NCI-H526 (cell line): Measurements from ENCODE around the gene CCDC187.

Experiments used
- DNase-seq, 2 experiments: peaks; one replicate each; lab custom pipeline; 2025; lab: John Stamatoyannopoulos, UW

Gene CCDC187

GRCh38 chr9:136283291-136284235, 20.3 kb downstream of the CCDC187 start:
- peak; percentile 40 to 78 for DNase-seq

GRCh38 chr9:136282272-136282861, 21.5 kb downstream of the CCDC187 start:
- DNase-seq: no peak

GRCh38 chr9:136281421-136282271, 22.2 kb downstream of the CCDC187 start:
- DNase-seq: no peak

GRCh38 chr9:136280535-136281315, 23.2 kb downstream of the CCDC187 start:
- no peak for DNase-seq

- no peak for DNase-seq
Observed at GRCh38 chr9:136279471-136279870, 24.4 kb downstream of the CCDC187 start.

GRCh38 chr9:136278894-136279293, 25.0 kb downstream of the CCDC187 start:
- no peak for DNase-seq

GRCh38 chr9:136278221-136278620, 25.7 kb downstream of the CCDC187 start:
- no peak for DNase-seq

- no peak for DNase-seq
Observed at GRCh38 chr9:136277746-136278145, 26.1 kb downstream of the CCDC187 start.

- DNase-seq: no peak
Observed at GRCh38 chr9:136276716-136277115, 27.2 kb downstream of the CCDC187 start.

- no peak for DNase-seq
Observed at GRCh38 chr9:136275655-136276429, 28.1 kb downstream of the CCDC187 start.

- no peak for DNase-seq
Observed at GRCh38 chr9:136274786-136275654, 28.9 kb downstream of the CCDC187 start.

- no peak for DNase-seq
Observed at GRCh38 chr9:136273921-136274785, 29.7 kb downstream of the CCDC187 start.

GRCh38 chr9:136273244-136273865, 30.5 kb downstream of the CCDC187 start:
- DNase-seq: no peak

- no peak for DNase-seq
Observed at GRCh38 chr9:136270173-136270705, 33.7 kb downstream of the CCDC187 start.

- DNase-seq: no peak
Observed at GRCh38 chr9:136268735-136269134, 35.2 kb downstream of the CCDC187 start.

GRCh38 chr9:136268318-136268717, 35.6 kb downstream of the CCDC187 start:
- no peak for DNase-seq

GRCh38 chr9:136267261-136268111, 36.4 kb downstream of the CCDC187 start:
- peak; percentile 24 to 81 for DNase-seq
